GM10248 (cell line): Measurements from ENCODE around the gene PLEKHA4.

Source experiments
- CTCF ChIA-PET: fragments of 300-600 bp; sonication (Branson Sonifier 250); formaldehyde crosslinking; extraction: SDS; loops from one replicate; lab custom pipeline; 2021; ENCODE audit warnings: antibody characterized with exemption; lab: Yijun Ruan, JAX
- POLR2A ChIA-PET: fragments of 350-650 bp; sonication (Branson Sonifier 250); formaldehyde crosslinking; extraction: SDS; loops from one replicate; lab custom pipeline; 2020; ENCODE audit warnings: antibody characterized with exemption; lab: Yijun Ruan, JAX
- DNase-seq: peaks from one replicate; pipeline ENCODE4 v3.0.0; 2012; ENCODE audit errors: extremely low spot score
- CTCF ChIP-seq: IDR thresholded peaks from 2 replicates; pipeline ENCODE4 v1.5.1; 2012; ENCODE audit warnings: mild to moderate bottlenecking, low read depth; ENCODE audit errors: extremely low read depth, missing control alignments, control extremely low read depth

Gene PLEKHA4

DNA sequence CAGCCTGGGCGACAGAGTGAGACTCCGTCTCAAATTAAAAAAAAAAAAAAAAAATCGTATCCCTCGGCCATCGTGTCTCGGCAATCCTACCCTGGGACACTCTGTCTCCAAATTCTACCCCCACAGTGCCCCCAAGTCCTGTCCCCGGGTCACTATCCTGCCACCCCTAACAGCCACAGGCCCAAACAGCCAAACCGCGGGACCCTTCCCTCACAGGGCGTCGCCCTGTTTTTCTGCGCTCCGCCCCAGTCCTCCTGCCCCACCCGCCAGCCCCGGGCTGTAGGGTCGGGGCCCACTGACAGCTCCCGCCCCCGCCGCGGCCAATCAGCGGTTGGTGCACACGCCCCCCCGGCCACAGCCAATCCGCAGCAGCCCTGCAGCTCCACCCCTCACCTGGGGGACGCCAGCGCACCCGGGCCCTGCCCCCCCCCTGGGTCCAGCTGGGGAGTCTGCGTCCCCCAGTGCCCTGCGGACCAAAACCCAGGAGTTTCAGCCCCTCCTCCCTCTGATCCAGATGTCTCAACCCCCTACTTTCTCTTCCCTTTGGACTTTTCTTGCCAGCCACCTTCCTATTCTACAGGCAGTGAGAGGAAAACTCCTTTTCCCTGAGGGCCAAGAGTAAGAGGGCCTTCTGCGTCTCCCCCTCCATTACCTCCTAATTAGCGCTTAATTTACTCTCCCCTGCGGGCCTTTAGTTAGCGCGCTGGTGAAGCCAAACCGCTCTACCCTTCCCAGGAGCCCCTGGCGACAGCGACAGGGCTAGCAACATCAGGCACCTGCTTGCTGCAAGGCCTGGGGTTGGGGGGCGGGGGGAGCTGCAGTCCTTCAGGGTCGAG lies 56.1 kb downstream of the PLEKHA4 start:
- ChIA-PET POLR2A (interaction anchor here (0.5 to 1.1 kb wide), 6 partner anchors 15 to 181 kb away, joined by 3 to 7 read pairs (median 3); partner anchors contain the start of genes PPP1R15A and RUVBL2), CTCF (interaction anchor here (1.0 to 8.4 kb wide), 11 partner anchors 17 to 285 kb away, joined by 3 to 54 read pairs (median 5); partner anchors contain the start of genes CA11 and HSD17B14)
- DNase-seq, result peak; percentile 95
- no peak for TF ChIP-seq CTCF

- CTCF ChIA-PET, result interaction anchor here (1.4 to 8.4 kb wide), 7 partner anchors 14 to 288 kb away, joined by 3 to 54 read pairs (median 6); no protein-coding TSS in a partner anchor
- peak; percentile 22 for DNase-seq
- no peak for TF ChIP-seq CTCF
- POLR2A ChIA-PET, result interaction anchor here (0.7 to 1.2 kb wide), 2 partner anchors 44 to 63 kb away, joined by 3 to 4 read pairs; no protein-coding TSS in a partner anchor
Measured at GRCh38 chr19:48810151-48810550, 58.3 kb downstream of the PLEKHA4 start.

GRCh38 chr19:48807590-48808308 lies 60.7 kb downstream of the PLEKHA4 start:
- ChIA-PET CTCF (interaction anchor here (1.0 to 5.3 kb wide), 9 partner anchors 12 to 163 kb away, joined by 3 to 44 read pairs (median 4); partner anchors contain the start of gene HSD17B14), POLR2A (no interaction called here)
- no peak for DNase-seq
- TF ChIP-seq CTCF, result peak; percentile 16

GRCh38 chr19:48806818-48807589 lies 61.4 kb downstream of the PLEKHA4 start:
- no peak for DNase-seq
- CTCF ChIA-PET, result interaction anchor here (1.1 to 5.3 kb wide), 9 partner anchors 12 to 186 kb away, joined by 3 to 44 read pairs (median 4); partner anchors contain the start of genes GYS1, HSD17B14 and RUVBL2
- no peak for TF ChIP-seq CTCF
- POLR2A ChIA-PET, result interaction anchor here (0.6 to 0.8 kb wide), 2 partner anchors 31 to 65 kb away, joined by 3 to 5 read pairs; partner anchors contain the start of gene PPP1R15A

DNA sequence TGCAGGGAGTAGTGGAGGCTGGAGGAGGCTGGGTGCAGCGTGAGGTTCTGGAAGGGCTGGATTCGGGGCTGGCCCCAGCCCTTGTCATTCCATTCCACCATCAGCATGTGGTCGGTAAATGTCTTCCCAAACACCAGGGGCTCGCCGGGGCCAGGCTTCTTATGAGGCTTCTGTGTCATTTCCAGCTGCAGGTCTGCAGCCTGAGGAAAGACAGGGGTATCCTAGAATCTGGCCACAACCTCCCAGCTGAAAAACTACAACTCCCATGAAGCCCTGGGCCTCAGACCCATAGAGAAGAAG lies 61.9 kb downstream of the PLEKHA4 start:
- POLR2A ChIA-PET, result interaction anchor here (0.6 to 0.8 kb wide), 2 partner anchors 32 to 66 kb away, joined by 3 to 5 read pairs; partner anchors contain the start of gene PPP1R15A
- TF ChIP-seq CTCF, result no peak
- CTCF ChIA-PET, result interaction anchor here (1.1 to 5.3 kb wide), 8 partner anchors 11 to 187 kb away, joined by 3 to 44 read pairs (median 8); partner anchors contain the start of genes GYS1, HSD17B14 and RUVBL2
- peak; percentile 75 for DNase-seq
